HG03066 (cell line): ENCODE measurements around the gene SLC35F5.
A peak's percentile ranks its signal among the peaks of the same experiment; 100 is the strongest.
"Not testable (repeated sequence)": the region's sequence is repeated elsewhere in the genome, so short reads cannot be mapped to it uniquely, and the experiment has no call there.

Experiments used
- ATAC-seq: cut with Tn5 transposase; IDR thresholded peaks from one replicate; pipeline ENCODE4 v1.9.1; 2021; ENCODE audit warnings: low read depth; ENCODE audit not compliant: unreplicated experiment

The SLC35F5 gene

GRCh38 chr2:113757138-113757657, 756 bp upstream of the SLC35F5 start:
- no peak for ATAC-seq

- ATAC-seq = peak; percentile 37
Measured at GRCh38 chr2:113755835-113756354, 547 bp downstream of the SLC35F5 start.

DNA sequence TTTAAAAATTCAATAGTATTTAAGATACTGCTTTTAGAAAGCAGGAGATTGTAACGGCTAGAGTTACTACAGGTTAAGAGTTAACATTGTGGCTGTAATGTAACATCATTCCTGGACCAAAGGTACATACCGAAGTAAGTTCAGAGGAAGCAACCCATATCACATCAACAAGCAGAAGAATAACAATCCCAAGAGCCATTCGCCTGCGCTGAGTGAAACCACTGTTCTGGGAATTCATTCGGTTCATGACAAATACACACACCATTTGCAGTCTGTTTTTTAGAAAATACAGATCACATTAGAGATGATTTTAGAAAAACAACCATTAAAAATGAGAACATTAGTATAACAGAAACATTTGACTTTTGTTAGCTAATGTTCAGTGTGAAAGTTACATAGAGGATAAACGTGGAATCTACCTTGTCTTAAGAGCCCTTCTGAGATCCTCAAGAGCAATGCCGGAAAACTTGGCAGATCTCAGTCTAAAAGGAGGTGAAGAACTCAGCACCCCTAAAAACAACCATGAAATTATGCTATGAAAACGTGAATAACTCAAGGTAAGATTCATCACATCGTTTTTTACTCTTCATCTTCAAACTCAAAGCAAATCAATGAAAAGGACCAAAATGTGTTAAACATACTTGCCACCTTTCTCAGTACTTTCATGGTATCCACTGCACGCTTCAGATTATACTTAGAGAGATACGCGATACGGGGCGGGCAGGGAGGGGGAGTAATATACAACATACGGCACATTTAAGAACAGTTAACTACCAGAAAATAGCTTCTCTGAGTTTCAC, 1.2 kb downstream of the SLC35F5 start:
- ATAC-seq = no peak

DNA sequence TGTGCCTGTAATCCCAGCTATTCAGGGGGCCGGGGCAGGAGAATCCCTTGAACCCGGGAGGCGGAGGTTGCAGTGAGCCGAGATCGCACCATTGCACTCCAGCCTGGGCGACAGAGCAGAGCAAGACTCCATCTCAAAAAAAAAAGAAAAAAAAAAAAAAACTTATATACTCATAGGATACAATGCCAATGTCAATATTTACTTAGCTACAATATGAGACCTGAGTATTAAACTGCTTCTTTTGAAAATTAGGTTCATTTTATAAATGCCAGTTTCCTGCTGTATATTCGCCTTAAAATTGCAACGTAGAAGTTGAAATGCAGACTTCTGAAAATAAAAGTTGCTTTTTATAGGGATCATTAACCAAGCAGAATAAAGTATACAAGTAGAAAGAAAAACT, 2.3 kb downstream of the SLC35F5 start:
- no peak for ATAC-seq

DNA sequence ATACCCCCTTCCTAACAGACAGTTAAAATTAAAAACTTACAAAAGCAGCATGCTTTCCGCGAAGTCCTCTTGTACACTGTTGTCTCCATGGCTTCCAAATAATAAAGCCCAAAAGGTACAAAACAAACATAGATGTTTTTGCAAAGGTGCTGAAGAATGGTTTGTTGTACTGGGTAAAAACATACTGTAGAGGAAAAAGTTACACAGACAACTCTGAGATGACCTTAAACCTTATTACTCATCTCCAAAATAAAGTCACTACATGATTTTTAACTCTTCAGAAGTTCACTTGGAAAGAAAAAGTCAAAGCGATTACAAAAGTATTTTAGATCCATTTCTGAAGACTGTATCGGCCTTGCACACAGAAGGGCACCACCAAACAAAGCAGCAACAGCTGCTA, 6.1 kb downstream of the SLC35F5 start:
- ATAC-seq = no peak

GRCh38 chr2:113741091-113741490, 15.4 kb downstream of the SLC35F5 start:
- no peak for ATAC-seq

- no peak for ATAC-seq
Measured at GRCh38 chr2:113739849-113740248, 16.6 kb downstream of the SLC35F5 start.

- ATAC-seq = peak; percentile 80
Measured at GRCh38 chr2:113734185-113734584, 22.3 kb downstream of the SLC35F5 start.

- no peak for ATAC-seq
Measured at GRCh38 chr2:113724010-113724409, 32.4 kb downstream of the SLC35F5 start.

DNA sequence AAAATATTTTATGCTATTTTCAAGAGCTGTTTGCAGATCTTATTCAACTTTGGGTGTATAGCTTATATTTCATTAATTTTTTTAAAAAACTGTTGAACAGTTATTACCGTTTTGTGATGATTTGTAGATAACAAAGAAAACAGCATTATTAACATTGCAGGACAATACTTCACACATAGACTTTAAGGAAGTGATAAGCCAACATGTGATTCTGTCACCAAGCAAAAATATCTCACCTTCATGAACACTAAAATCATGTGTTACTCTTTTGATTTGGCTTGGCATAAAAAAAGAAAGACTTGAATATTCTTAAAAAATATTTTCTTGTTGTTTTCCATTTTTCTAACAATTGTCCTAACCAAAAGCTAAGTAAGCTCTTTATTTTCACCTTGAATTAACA, 33.0 kb downstream of the SLC35F5 start:
- ATAC-seq = no peak

GRCh38 chr2:113720167-113720566, 36.3 kb downstream of the SLC35F5 start:
- ATAC-seq = no peak

- ATAC-seq = no peak
Measured at GRCh38 chr2:113716291-113716690, 40.2 kb downstream of the SLC35F5 start.

GRCh38 chr2:113712941-113713340, 43.5 kb downstream of the SLC35F5 start:
- ATAC-seq = no peak

GRCh38 chr2:113711851-113712250, 44.6 kb downstream of the SLC35F5 start:
- ATAC-seq = no peak

DNA sequence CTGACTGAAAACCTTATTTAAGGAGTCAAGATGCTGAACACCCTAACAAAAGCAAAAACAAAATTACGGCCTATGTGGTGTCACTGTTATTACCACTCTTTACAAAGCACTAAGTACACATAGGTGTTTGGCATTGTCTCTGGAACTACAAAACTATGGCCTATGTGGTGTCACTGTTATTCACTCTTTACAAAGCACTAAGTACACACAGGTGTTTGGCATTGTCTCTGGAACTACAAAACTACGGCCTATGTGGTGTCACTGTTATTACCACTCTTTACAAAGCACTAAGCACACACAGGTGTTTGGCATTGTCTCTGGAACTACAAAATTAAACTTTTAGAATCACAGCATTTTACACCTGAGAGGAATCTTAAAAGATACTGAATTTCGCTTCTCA, 47.4 kb downstream of the SLC35F5 start:
- ATAC-seq = no peak

DNA sequence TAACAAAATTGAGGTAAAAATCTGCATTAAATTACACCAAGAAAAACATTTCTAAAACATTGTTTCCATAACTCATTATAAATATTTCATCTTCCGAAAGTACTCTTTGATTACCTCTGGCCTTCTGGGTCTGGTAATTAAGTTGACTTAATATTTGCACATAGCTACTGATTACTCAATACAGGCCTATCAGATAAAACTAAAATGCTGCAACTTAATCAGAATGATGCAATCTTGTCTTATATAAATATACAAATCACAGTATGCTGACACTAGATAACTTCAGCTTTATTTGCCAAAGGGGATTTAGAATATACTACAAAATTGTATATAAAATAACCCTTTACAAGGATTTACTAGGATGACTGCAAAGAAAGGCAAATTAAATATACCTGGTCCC, 49.3 kb downstream of the SLC35F5 start:
- no peak for ATAC-seq

GRCh38 chr2:113705982-113706523, 50.4 kb downstream of the SLC35F5 start:
- ATAC-seq = no peak

GRCh38 chr2:113704300-113704993, 52.0 kb downstream of the SLC35F5 start:
- not testable (repeated sequence) for ATAC-seq

DNA sequence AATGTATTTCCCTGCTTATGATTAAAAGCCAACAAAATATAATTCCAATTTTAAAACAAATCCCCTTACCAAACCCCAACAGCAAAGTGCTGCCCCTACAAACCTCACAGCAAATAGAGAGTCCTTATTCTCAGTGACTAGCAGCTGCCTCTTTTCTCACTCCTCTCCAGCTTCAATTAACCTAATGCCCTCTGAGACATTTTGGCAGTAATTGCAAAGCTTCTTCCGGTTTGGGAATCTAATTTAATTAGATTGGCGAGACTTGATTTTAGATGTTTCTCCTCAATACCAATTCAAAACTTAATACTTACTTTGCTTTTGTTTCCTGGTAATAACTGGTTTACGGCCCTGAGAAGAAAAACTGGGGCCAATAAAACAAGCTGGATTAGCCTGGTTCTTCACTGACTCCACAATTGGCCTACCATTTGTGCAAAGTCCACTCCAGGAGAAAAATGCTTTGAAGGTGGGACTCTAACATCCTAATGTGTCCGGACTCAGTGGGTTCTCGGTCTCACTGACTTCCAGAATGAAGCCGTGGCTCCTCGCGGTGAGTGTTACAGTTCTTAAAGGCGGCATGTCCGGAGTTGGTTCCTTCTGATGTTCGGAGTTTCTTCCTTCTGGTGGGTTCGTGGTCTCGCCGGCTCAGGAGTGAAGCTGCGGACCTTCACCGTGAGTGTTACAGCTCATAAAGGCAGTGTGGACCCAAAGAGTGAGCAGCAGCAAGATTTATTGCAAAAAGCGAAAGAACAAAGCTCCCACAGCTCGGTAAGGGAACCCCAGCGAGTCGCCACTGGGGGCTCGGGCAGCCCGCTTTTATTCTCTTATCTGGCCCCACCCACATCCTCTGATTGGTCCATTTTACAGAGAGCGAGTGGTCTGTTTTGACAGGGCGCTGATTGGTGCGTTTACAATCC, 52.8 kb downstream of the SLC35F5 start:
- ATAC-seq = no peak

GRCh38 chr2:113700186-113700841, 56.1 kb downstream of the SLC35F5 start:
- ATAC-seq = peak; percentile 76
